ENCODE results near the gene MRPL43.

Gene MRPL43

GRCh38 chr10:100983868-100984671 lies 3.2 kb downstream of the MRPL43 start:
- Histone ChIP-seq H4K20me1 (ENCODE audit: insufficient read depth, low read length, poor library complexity, severe bottlenecking) (peaks cover 23% of the 10 kb centered on the region), H3K9me2 (replicated peaks; ENCODE audit: low read depth, low read length) (no peaks in the 10 kb centered on the region), H3K9me3 (ENCODE audit: insufficient read depth, low read depth, low read length) (no peaks in the 10 kb centered on the region), H3K36me3 (ENCODE audit: insufficient read depth, low read length) (no peaks in the 10 kb centered on the region), H3K27me3 (ENCODE audit: insufficient read depth, low read length, poor library complexity, severe bottlenecking) (no peaks in the 10 kb centered on the region), H3K4me2 (ENCODE audit: low read depth, low read length, poor library complexity, severe bottlenecking) (no peak overlapping the region), H3K9ac (ENCODE audit: low read depth, low read length, poor library complexity, severe bottlenecking) (no peak overlapping the region), H3K79me2 (ENCODE audit: insufficient read depth, low read length) (peaks cover 38% of the 10 kb centered on the region), H3K4me3 (ENCODE audit: low read length, poor library complexity, severe bottlenecking) (no peak overlapping the region), H3K4me1 (ENCODE audit: insufficient read depth, low read length, poor library complexity, severe bottlenecking) (peaks cover 26% of the 10 kb centered on the region), H3F3A (ENCODE audit: low read depth) (no peaks in the 10 kb centered on the region), H2AFZ (ENCODE audit: low read length) (no peak overlapping the region)
- no peak for TF ChIP-seq CTCF (conservative IDR thresholded peaks at IDR 0.05; ENCODE audit: low read length)
- TF ChIP-seq EZH2phosphoT487 (IDR thresholded peaks at IDR 0.05; ENCODE audit: borderline replicate concordance) = no peak

- Histone ChIP-seq H3K4me1 (ENCODE audit: insufficient read depth, low read length, poor library complexity, severe bottlenecking) (peaks cover 17% of the 10 kb centered on the region), H3K4me3 (ENCODE audit: low read length, poor library complexity, severe bottlenecking) (no peak overlapping the region), H3K9me3 (ENCODE audit: insufficient read depth, low read depth, low read length) (no peaks in the 10 kb centered on the region), H3F3A (ENCODE audit: low read depth) (no peaks in the 10 kb centered on the region), H3K36me3 (ENCODE audit: insufficient read depth, low read length) (no peaks in the 10 kb centered on the region), H4K20me1 (ENCODE audit: insufficient read depth, low read length, poor library complexity, severe bottlenecking) (peaks cover 15% of the 10 kb centered on the region), H3K27me3 (ENCODE audit: insufficient read depth, low read length, poor library complexity, severe bottlenecking) (no peaks in the 10 kb centered on the region), H3K9ac (ENCODE audit: low read depth, low read length, poor library complexity, severe bottlenecking) (no peak overlapping the region), H2AFZ (ENCODE audit: low read length) (no peak overlapping the region), H3K9me2 (replicated peaks; ENCODE audit: low read depth, low read length) (no peaks in the 10 kb centered on the region), H3K4me2 (ENCODE audit: low read depth, low read length, poor library complexity, severe bottlenecking) (no peak overlapping the region), H3K79me2 (ENCODE audit: insufficient read depth, low read length) (peaks cover 29% of the 10 kb centered on the region)
- TF ChIP-seq CTCF (conservative IDR thresholded peaks at IDR 0.05; ENCODE audit: low read length) (no peak), EZH2phosphoT487 (IDR thresholded peaks at IDR 0.05; ENCODE audit: borderline replicate concordance) (no peak)
Measured at GRCh38 chr10:100982916-100983830, 4.1 kb downstream of the MRPL43 start.

- Histone ChIP-seq H3F3A (ENCODE audit: low read depth) (no peaks in the 10 kb centered on the region), H2AFZ (ENCODE audit: low read length) (no peak overlapping the region), H3K9ac (ENCODE audit: low read depth, low read length, poor library complexity, severe bottlenecking) (no peak overlapping the region), H4K20me1 (ENCODE audit: insufficient read depth, low read length, poor library complexity, severe bottlenecking) (peaks cover 5% of the 10 kb centered on the region), H3K4me3 (ENCODE audit: low read length, poor library complexity, severe bottlenecking) (no peak overlapping the region), H3K4me2 (ENCODE audit: low read depth, low read length, poor library complexity, severe bottlenecking) (no peak overlapping the region), H3K9me2 (replicated peaks; ENCODE audit: low read depth, low read length) (no peaks in the 10 kb centered on the region), H3K4me1 (ENCODE audit: insufficient read depth, low read length, poor library complexity, severe bottlenecking) (peaks cover 11% of the 10 kb centered on the region), H3K79me2 (ENCODE audit: insufficient read depth, low read length) (peaks cover 10% of the 10 kb centered on the region), H3K27me3 (ENCODE audit: insufficient read depth, low read length, poor library complexity, severe bottlenecking) (no peaks in the 10 kb centered on the region), H3K36me3 (ENCODE audit: insufficient read depth, low read length) (no peaks in the 10 kb centered on the region), H3K9me3 (ENCODE audit: insufficient read depth, low read depth, low read length) (no peaks in the 10 kb centered on the region)
- no peak for TF ChIP-seq CTCF (conservative IDR thresholded peaks at IDR 0.05; ENCODE audit: low read length)
- TF ChIP-seq EZH2phosphoT487 (IDR thresholded peaks at IDR 0.05; ENCODE audit: borderline replicate concordance) = no peak
Measured at GRCh38 chr10:100981178-100981772, 6.0 kb downstream of the MRPL43 start.
